ENCODE data around the gene TMEM163.

DNA sequence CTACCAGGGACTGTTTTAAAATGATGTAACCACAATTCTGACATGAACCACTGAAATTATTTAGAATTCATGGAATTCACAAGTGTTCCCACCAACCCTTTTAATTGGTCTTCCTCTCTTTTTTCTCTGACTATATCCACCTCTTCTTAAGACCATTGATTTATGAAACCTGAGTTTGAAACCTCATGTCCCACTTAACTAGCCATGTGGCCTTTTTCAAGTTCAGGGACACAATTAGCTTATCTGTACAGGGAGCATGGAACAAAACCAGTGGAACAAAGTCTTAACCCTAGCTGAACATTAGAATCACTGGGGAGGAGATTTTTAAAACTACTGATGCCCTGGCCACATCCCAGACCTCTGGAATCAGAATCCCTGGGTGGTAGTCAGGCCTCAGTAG, 41.6 kb upstream of the TMEM163 start:
- no peak for TF ChIP-seq POLR2A (IDR thresholded peaks at IDR 0.05)
- TF ChIP-seq, protein P1, sequence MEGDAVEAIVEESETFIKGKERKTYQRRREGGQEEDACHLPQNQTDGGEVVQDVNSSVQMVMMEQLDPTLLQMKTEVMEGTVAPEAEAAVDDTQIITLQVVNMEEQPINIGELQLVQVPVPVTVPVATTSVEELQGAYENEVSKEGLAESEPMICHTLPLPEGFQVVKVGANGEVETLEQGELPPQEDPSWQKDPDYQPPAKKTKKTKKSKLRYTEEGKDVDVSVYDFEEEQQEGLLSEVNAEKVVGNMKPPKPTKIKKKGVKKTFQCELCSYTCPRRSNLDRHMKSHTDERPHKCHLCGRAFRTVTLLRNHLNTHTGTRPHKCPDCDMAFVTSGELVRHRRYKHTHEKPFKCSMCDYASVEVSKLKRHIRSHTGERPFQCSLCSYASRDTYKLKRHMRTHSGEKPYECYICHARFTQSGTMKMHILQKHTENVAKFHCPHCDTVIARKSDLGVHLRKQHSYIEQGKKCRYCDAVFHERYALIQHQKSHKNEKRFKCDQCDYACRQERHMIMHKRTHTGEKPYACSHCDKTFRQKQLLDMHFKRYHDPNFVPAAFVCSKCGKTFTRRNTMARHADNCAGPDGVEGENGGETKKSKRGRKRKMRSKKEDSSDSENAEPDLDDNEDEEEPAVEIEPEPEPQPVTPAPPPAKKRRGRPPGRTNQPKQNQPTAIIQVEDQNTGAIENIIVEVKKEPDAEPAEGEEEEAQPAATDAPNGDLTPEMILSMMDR (IDR thresholded peaks at IDR 0.05): no peak

All from thyroid gland (tissue), 4 donors.